ENCODE data around the gene FGR. TPM values are rescaled to one million over a fixed set of nuclear protein-coding genes. Genes with fewer than 3 reads are reported as not detected.
A peak's percentile ranks its signal among the peaks of the same experiment; 100 is the strongest.

Gene FGR
- total and polyA plus RNA-seq, 2 of the 13 experiments (the other 11 are each of a cell fraction or from before 2014, with no cell fraction given): not detected

- TF ChIP-seq ZFY (CRISPR knock-in tag; IDR thresholded peaks at IDR 0.05) (0 out of 2 replicates have a peak, but pooled peaks have one; percentile 13), RFXANK (CRISPR knock-in tag; IDR thresholded peaks at IDR 0.05) (no peak)
Observed at GRCh38 chr1:27589841-27590426, 45.1 kb downstream of the FGR start (continued).

- no peak for TF ChIP-seq HNRNPH1 (optimal IDR thresholded peaks at IDR 0.05; ENCODE audit: low read depth, low read length)
- TF ChIP-seq ZNF646 (CRISPR knock-in tag; IDR thresholded peaks at IDR 0.05): peak; percentile 60
- POLR2A ChIA-PET: no interaction called here
- no peak overlapping the region for H3K9ac ChIP-seq (ENCODE audit: insufficient read depth, low read depth, low read length)
- no TSS peak for BruUV-seq (replicated peaks)
- FAIRE-seq (no peak), ATAC-seq (no peak), DNase-seq (ENCODE audit: low spot score) (no peak)
- H3K79me2 ChIP-seq (ENCODE audit: insufficient read depth, low read length): peaks cover 4% of the 10 kb centered on the region
- H3K4me2 ChIP-seq (ENCODE audit: low read depth, low read length): no peak overlapping the region
- no peak overlapping the region for H3K27ac ChIP-seq (ENCODE audit: extremely low read length, insufficient read depth, low read length)
- 96% methylated on average over 6 of the region's 6 CpGs for WGBS (ENCODE audit: low lambda C conversion rate)
- 0 out of 2 replicates have a peak, but pooled peaks cover 15% of the 10 kb centered on the region for H4K20me1 ChIP-seq (ENCODE audit: insufficient read depth, low read length)
- H2AFZ ChIP-seq (ENCODE audit: low read length): no peak overlapping the region
- H3K9me3 ChIP-seq (ENCODE audit: low read length): no peaks in the 10 kb centered on the region
- in situ Hi-C loops (cut with HindIII; ENCODE audit: extremely low pct_ligation_motif_present, low pct_unique_long_range_greater_than_20kb): no loop called here
- no peak overlapping the region for H3K4me3 ChIP-seq (replicated peaks in 1 of 3; ENCODE audit: insufficient read depth in 1 of 3, low read depth in 2 of 3, low read length in 3 of 3)
- peaks cover 71% of the 10 kb centered on the region for H3K4me1 ChIP-seq (ENCODE audit: insufficient read depth, low read length)
- H3K36me3 ChIP-seq (replicated peaks in 1 of 2; ENCODE audit: control insufficient read depth in 1 of 2, insufficient read depth in 2 of 2, low read length in 2 of 2): peaks cover 0 to 2% of the 10 kb centered on the region in 2 experiments; a peak in 1 of 5 replicates
- H3K27me3 ChIP-seq (ENCODE audit: control insufficient read depth in 1 of 2, insufficient read depth in 2 of 2, low read length in 2 of 2): no peaks in the 10 kb centered on the region
- CTCF ChIA-PET (ENCODE audit: low intra/inter-chr PET ratio, low total read pairs): no interaction called here
- intact Hi-C loops (cut with micrococcal nuclease; ENCODE audit: unreplicated experiment): no loop called here
Observed at GRCh38 chr1:27589441-27589840, 45.5 kb downstream of the FGR start.
